ENCODE measurements around the gene FLOT1.
"Not testable (repeated sequence)": the region's sequence is repeated elsewhere in the genome, so short reads cannot be mapped to it uniquely, and the experiment has no call there.

Gene FLOT1

GRCh38 chr6:30767158-30767943 lies 24.9 kb upstream of the FLOT1 start:
- no peak for DNase-seq (ENCODE audit: low read depth)

DNA sequence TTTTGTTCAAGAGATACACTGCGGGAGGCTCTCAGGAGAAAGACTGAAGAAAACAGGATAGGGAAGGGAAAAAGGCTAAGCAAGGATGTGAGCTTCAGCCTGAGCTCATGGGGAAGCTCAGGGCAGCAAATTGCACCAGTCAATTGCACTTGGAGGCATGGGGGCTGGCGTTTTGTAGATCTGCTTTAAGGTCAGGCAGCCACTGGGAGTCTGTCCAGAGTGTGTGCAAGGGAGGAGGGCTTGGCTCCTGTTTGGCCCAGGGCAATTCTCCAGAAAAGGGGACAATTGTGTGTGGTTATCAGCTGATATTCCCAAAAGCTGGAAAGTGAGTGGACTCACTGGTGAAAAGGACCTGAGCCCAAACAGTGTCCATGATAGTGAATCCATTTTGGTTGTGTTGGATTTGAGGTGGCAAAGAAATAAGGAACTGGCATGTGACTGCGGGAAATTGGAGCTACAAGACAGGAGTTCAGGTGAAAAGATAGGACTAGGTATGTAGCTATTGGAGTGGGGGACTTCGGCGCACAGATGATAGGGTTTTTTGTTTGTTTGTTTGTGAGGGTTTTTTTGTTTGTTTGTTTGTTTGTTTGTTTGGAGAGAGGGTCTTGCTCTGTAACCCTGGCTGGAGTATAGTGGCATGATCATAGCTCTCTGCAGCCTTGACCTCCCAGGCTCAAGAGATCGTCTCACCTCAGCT lies 24.1 kb upstream of the FLOT1 start:
- no peak for DNase-seq (ENCODE audit: low read depth)

DNA sequence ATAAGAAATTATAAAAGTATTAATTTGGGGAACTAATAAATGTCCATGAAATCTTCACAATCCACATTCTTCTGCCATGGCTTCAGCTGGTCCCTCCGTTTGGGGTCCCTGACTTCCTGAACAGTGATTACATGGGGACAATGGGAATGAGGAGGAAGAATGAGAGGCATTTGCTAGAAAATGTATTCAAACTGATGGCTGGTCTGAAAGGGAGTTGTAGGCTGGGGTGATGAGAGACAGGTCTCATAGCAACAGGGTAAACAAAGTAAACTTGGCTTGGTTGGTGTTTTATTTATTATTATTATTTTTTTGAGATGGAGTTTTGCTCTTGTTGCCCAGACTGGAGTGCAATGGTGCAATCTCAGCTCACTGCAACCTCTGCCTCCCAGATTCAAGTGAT lies 23.0 kb upstream of the FLOT1 start:
- DNase-seq (ENCODE audit: low read depth), result not testable (repeated sequence)

DNA sequence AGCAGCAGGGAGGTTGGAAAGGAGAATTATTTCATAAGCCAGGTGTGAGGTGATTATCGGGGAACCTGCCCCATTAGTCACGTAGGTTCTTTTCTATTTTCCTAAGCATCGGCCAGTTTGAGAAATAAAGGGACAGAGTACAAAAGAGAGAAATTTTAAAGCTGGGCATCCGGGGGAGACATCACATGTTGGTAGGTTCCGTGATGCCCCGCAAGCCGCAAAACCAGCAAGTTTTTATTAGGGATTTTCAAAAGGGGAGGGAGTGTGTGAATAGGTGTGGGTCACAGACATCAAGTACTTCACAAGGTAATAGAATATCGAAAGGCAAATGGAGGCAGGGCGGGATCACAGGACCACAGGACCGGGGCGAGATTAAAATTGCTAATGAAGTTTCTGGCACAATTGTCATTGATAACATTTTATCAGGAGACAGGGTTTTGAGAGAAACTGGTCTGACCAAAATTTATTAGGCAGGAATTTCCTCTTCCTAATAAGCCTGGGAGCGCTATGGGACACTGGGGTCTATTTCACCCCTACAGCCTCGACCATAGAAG lies 22.1 kb upstream of the FLOT1 start:
- DNase-seq (ENCODE audit: low read depth), result not testable (repeated sequence)

DNA sequence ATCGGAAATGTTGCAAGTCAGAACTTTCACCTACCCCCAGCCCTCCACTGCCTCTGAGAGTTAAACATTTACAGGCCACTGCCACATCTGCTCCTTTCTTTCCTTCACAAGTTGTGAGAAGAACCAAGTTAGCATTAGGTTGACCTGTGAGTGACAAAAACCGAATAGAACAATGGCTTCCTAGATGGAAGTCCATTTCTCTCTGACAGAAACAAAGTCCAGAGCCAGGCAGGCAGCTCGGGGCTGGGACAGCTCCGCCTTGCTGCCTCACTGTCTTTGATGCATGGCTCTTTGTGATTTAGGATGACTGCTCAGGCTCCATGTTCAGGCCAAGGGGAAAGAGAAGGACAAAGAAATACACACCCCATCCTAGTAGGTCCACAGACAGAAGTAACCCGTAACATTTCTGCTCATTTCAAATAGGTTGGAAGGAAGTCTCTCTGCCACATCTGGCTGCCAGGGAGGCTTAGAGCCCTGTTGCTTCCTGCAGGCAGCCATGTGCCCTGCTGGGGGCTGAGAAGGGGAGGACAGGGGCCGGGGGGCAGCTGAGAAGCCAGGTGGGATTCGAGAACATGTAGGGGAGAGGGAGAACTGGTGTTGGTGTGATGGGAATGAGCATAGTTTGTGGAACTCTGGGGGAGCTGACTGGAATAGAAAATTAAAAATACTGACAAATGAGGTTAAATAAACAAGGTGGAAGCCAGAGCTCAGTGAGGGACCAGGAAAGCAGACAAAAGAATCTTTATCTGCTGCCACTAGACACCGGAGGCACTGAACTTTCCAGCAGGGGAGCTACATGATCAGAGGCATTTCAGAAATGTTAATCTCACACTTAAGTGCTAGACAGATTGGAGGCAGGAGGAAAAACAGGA lies 21.4 kb upstream of the FLOT1 start:
- DNase-seq (ENCODE audit: low read depth), result no peak

DNA sequence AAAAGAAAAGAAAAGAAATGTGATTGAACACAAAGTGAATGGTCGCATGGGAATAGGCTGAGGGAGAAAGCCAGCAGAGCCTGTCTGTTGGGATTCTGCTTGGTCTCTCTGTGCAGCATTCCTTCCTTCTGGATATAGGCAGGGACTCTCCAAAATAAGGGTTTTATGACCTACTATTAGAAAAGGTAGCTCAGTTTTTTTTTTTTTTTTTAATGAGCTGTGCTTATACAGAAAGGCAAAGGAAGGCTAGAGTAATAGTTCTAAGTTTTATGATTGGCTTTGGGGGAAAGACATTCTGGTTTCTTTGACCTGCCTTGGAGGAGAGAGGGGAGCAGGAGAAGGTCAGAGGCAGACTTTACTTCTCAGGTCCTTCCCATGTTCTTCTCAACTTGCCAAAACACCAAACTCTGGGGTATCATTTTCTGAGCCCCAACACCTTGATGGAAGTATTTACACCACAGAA lies 20.7 kb upstream of the FLOT1 start:
- DNase-seq (ENCODE audit: low read depth), result no peak

DNA sequence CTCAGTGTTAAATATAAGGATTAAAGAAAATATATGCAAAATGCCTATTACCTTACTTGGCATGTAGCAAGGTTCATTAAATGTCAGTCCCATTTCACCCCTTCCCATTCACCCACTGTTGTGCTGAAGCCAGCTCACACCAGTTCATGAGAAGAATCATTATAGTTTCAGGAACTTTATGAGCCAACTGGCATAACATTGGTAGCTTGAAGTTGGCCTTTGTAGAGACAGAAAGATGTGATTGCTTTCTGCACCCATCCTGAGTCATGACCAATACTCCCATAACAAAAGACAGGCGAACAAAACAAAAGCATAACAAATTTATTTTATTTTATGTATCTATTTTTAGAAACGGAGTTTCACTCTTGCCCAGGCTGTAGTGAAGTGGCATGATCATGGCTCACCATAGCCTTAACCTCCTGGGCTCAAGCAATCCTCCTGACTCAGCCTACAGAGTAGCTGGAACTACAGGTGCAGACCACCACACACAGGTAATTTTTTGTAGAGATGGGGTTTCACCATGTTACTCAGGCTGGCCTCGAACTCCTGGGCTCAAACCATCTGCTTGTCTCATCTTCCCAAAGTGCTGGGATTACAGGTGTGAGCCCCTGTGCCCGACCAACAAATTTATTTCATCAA lies 19.4 kb upstream of the FLOT1 start:
- no peak for DNase-seq (ENCODE audit: low read depth)

DNA sequence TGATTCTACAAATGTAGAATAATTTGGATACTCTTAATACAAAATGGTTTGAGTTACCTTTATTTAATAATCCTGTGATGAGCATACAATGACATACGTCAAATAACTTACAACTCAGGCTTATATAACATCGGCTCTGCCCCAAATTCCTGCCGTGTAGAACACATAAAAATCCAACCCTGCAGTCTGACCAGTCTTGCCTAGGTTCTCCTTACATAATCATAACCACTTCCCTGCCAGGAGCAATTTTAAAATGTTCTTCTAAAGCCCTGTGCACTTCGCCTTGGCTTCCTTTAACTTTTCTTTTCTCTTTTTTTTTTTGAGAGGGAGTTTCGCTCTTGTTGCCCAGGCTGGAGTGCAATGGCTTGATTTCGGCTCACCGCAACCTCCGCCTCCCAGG lies 18.1 kb upstream of the FLOT1 start:
- DNase-seq (ENCODE audit: low read depth), result no peak

GRCh38 chr6:30759575-30760239 lies 17.2 kb upstream of the FLOT1 start:
- DNase-seq (ENCODE audit: low read depth), result no peak

DNA sequence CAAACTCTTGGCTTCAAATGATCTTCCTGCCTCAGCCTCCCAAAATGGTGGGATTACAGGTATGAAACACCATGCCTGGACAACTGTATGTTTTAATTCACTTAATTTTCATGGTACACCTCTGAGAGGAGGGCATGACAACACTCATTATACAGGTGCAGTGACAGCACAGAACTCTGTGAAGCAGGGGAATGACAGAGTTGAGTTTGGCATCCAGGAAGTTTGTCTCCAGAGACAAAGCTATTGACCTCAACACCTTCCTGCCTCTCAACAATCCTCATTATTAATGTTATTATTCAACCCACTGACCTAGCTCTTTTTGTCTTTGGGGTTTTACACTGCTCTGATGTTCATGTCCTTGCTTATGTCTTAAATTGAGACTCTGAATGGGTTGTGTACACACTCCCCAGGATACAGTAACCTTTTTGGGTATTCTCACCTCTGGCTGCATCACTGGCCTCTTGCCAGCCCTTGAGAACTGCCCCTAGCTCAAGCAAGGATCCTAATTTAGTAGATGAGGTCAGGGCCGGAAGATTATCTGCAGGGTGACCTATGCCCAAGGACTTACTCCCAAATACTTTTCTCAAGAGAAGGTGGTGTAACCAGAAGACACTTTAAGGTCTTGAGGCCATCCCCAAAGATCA lies 14.9 kb upstream of the FLOT1 start:
- no peak for DNase-seq (ENCODE audit: low read depth)

DNA sequence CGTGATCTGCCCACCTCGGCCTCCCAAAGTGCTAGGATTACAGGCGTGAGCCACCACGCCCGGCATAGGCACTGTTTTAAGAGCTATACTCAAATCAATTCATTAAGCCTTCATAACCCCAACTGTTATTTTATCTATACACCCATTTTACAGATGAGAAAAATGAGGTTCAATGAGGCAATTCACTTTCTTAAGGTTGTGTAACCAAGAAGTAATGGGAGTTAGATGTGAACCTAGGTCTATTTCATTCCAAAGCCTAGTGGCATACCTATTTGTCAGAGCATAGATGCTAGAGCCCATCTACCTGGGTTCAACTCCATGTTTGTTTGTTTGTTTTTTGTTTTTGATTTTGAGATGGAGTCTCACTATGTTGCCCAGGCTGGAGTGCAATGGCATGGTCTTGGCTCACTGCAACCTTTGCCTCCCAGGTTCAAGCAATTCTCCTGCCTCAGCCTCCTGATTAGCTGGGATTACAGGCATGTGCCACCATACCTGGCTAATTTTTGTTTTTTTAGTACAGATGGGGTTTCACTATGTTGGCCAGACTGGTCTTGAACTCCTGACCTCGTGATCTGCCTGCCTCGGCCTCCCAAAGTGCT lies 14.0 kb upstream of the FLOT1 start:
- not testable (repeated sequence) for DNase-seq (ENCODE audit: low read depth)

DNA sequence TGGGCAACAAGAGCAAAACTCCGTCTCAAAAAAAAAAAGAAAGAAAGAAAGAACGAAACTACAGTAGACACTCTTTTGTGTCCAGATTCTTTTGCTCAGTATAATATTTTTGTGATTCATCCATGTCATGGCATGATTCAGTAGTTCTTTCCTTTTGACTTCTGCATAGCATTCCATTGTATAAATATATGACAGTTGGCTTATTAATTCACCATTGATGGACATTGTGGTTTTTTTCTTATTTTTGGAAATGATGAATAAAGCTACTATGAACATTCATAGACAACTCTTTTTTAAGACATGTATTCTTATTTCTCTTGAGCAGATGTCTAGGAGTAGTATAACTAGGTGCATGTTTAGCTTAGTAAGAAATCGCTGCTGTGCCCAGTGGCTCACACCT lies 12.1 kb upstream of the FLOT1 start:
- DNase-seq (ENCODE audit: low read depth), result no peak

DNA sequence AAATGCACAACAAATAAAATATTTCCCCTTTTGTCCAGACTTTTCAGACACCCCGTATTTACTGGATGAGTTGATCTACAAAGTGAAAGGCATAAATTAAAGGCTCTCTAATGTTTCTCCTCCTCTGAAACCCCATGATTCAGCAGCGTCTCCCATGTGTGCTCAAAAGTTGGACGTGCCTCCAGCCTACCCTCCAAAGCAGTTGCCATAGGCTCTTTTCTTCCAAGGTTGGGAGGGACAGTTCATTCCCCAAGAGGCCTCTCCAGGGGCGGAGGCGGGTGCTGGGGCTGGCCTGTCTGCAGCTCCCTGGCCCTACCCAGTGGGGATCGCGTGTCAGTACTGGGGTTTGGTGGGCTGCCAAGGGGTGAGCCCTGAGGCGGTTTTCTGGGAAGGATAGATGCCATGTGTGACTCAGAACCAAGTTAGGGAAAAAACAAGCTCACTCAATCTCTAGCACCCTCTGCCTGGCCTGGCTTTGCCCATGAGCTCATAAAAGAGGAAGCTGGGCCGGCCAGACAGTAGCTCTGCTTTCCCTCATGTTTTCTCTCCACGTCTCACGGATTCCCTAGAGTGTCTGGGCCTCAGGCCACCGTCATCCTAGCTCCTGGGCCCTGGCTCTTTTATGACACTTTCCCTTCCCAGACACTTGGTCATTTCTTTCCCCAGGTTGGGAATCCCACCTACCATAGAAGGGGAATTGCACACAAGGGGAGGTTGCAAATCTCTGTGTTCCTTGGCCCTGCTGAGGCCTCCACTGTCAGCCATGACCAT lies 9.9 kb upstream of the FLOT1 start:
- DNase-seq (ENCODE audit: low read depth), result no peak

DNA sequence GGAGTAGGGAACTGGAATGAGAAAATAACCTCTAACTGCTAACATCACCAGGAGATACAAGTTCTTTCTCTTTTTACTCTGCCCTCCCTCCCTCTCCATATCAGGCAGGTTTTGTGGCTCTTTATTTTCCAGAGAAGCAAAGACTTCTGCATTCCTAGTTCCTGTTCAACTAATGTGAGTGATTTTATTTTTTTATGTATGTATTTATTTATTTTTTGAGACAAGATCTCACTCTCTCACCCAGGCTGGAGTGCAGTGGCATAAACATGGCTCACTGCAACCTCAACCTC lies 7.8 kb upstream of the FLOT1 start:
- no peak for DNase-seq (ENCODE audit: low read depth)

DNA sequence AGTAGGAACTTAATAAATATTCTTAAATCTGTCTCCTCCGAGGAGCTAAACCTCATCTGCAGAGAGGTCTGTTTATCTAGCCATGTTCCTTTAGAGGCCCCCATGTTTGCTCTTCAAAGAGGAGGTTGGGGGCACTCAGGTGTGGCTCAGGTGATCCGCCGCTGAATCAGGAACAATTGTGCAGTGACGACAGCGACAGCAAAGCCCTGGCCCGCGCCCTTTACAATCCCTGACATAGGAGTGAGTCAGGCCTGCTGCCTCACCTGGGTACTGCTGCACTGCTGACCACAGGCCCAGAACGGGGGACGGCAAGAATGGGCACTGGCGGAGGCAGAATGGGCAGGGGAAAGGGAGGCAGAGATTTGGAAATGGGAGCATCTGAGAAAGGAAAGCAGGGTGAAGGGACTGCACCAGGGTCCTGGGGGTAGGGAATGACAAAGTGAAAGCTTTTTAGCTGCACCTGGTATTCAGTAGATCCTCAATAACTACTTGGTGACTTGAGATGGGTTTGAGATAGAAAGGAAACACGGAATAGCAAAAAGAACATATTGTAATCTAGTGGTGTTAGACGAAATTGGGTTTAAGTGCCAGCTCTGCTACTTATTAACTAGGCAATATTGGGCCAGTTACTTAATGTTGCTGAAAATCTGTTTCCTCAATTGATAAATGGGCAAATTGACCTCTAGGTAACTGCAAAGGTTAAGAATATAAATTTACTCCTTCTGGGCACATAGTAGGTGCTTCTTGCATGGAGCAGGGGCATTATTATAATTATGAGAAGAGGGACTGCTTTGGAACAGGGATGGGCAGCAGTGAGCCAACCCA lies 7.3 kb upstream of the FLOT1 start:
- no peak for DNase-seq (ENCODE audit: low read depth)

DNA sequence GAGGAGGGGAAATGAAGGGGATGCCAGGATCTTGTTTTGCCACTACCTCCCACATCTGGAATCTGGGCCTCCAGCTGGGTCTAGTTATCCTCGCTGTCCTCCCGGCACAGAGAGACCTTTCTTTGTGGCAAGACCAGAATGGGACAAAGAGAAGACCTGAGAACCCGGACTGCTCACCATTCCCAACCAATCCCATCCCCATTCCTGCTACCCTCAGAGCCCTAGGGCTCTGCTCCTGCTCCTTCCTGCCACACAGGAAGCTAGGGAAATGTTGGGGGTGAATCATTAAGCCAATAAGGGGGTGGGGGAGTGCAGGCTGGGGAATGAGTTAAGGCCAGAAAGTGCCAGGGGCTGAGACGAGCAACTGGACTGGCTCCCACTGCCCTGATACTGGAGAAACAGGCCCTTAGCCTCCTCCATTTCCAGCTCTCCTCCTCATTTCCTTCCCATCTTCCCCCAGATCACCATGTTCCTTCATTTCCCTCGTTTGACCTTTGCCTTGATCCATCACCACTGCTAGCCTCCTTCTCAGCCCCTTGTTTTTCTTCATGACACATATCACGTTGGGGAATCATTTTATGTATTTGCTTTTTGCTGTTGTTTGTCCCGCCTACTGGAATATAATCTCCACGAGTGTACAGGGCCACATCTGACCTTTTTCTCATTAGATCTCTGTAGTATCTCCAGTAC lies 6.5 kb upstream of the FLOT1 start:
- no peak for DNase-seq (ENCODE audit: low read depth)

DNA sequence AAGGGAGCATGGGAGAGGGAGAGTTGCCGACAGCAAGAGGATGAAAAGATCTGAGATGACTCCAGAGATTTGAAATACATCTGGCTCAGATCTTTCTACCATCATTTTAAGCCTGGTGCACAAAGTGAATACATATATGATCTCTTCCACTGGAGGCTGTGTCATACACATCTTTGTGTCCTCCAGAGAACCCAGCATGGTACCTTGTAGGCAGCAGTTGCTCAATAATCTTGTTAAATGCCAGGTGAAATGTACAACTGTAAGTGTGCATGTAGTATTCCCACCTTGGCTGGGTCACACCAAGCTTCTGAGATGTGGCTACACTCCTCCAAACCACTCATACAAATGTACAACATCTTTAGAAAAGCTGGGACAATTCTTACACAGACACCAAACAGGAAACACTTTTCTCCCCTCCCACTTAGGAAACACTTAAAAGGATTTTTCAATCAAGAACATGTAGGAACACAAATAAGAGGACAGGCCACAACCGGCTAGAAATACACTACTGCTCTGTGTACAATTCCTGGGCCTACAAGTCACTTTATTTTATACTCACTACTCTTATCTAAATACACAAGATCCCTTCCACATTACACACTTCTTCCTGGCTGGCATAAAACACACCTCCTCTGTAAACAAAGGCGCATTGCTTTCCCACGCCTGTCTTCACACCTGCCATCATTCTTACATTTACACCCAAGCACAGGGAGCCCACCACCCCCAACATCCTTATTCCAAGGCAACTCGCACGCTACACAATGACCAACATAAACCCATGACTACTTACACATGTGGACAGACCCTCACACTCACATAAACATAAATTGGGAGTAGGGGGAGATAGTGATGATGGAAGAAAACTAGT lies 5.6 kb upstream of the FLOT1 start:
- DNase-seq (ENCODE audit: low read depth), result no peak

All from T follicular helper cell (primary cell).